GM19324 (cell line): ENCODE results near the gene WDR4.
"Not testable (repeated sequence)": the region's sequence is repeated elsewhere in the genome, so short reads cannot be mapped to it uniquely, and the experiment has no call there.

ENCODE experiments used
- ATAC-seq: cut with Tn5 transposase; IDR thresholded peaks from one replicate; pipeline ENCODE4 v1.9.1; 2021; ENCODE audit warnings: mild to moderate bottlenecking, moderate library complexity; ENCODE audit not compliant: unreplicated experiment, low FRiP score

The WDR4 gene

GRCh38 chr21:42883921-42884320 is 4.6 kb upstream of the WDR4 start:
- ATAC-seq, result no peak

- no peak for ATAC-seq
Measured at GRCh38 chr21:42880352-42880751, 1.0 kb upstream of the WDR4 start.

- ATAC-seq, result no peak
Measured at GRCh38 chr21:42878678-42878992, 704 bp downstream of the WDR4 start.

- not testable (repeated sequence) for ATAC-seq
Measured at GRCh38 chr21:42875811-42876210, 3.5 kb downstream of the WDR4 start.

DNA sequence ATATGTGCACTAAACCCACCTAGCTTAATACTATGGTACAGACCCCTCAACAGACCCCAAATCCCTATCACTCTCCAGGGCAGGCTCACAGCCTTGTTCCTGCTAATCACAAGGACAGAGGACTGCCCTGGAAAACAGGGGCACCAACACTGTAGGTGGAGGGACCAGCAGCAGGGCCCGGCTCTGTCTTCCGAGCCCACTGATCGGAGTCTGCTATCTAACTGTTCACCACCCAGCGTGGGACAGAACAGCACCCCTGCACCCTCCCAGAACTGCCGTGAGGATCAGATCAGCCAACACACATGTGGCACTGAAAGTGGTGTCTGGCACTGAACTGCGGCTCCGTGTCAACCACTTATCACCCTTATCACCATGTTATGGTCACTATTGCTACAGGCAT is 6.2 kb downstream of the WDR4 start:
- no peak for ATAC-seq

- no peak for ATAC-seq
Measured at GRCh38 chr21:42868196-42868595, 11.1 kb downstream of the WDR4 start.

GRCh38 chr21:42865776-42866160 is 13.6 kb downstream of the WDR4 start:
- ATAC-seq, result no peak

GRCh38 chr21:42864815-42865775 is 14.2 kb downstream of the WDR4 start:
- no peak for ATAC-seq

DNA sequence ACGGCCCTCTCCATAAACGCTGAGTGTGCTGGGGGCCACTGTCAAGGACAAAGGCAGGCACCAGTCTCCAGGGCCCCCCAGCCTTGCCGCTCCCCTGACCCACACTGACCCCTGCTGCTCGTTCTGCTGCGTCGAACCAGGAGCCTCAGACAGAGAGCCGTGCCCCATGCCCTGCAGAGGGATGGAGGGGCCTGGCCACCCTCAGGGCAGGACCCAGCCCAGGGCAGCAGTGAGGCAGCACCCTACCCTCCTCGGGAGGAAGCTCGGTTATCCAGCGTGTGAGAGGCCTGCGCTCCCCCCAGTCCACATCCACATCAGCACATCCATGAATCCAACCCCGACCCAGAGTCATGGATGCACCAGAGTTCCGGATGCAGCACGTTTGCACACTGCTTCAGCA is 15.1 kb downstream of the WDR4 start:
- no peak for ATAC-seq

DNA sequence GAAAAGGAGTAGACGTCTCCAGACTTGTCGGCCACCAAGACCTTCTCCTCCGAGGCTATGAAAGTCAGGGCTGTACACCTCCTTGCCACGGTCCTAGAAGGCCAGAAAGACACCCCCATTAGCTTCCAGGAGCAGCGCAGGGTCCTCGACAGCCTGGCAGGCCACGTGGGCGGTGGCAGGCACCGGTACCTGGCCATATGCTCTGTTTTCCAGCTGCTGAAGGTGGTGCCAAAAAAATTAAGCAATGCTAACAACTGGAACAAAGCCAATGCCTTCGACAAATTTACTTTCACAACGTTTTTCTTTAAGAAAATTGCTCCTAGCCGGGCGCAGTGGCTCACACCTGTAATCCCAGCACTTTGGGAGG is 15.9 kb downstream of the WDR4 start:
- no peak for ATAC-seq

DNA sequence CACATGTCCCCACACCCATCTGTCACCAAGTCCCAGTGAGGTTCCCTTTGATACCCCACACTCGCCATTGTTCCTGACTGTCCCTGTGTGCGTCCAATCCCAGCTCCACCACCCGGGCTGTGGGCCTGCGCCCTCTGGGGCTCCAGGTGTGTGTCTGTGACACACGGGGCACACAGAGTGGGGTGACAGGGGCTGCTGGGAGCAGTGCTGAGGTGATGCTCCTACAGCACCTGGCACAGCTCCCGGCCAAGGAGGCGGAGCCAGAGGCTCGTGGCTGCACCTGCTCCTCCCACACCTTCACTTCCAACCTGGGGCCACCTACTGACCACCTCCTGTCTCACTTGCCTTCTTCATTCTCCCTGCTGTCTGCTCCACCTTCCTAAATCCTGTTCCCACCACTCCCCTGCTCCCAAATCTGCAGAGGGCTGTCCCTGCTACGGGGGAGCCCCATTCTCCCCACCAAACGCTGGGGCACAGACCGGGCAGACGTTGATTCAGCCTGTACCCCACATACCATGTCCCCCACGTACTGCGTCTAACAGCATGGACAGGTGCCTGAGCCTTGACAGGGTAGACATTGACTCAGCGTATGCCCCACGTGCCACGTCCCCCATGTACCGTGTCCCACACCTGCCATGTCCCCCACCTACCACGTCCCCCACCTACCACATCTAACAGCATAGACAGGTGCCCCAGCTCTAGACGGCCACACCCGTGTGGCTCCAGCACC is 16.4 kb downstream of the WDR4 start:
- ATAC-seq, result no peak

- no peak for ATAC-seq
Measured at GRCh38 chr21:42861848-42862400, 17.4 kb downstream of the WDR4 start.

- no peak for ATAC-seq
Measured at GRCh38 chr21:42861311-42861847, 18.0 kb downstream of the WDR4 start.

DNA sequence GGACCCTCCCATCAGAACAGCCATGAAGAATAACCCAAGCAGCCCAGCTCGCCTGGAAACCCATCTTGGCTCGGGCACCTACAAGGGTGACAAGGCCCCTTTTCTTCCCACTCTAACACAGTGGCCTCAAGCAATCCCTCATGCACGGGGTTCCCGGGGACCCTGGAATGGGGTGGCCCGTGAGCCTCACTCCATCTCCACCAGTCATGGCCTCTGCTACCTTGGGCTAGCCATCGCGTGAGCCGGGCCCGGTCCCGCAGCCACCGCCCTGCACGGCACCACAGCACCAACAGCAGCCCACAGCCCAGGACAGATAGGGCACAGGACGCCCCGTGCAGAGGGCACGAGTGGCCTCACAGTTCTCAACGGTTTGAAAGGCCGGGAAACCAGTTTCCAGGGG is 19.0 kb downstream of the WDR4 start:
- no peak for ATAC-seq

- no peak for ATAC-seq
Measured at GRCh38 chr21:42859891-42860230, 19.5 kb downstream of the WDR4 start.

DNA sequence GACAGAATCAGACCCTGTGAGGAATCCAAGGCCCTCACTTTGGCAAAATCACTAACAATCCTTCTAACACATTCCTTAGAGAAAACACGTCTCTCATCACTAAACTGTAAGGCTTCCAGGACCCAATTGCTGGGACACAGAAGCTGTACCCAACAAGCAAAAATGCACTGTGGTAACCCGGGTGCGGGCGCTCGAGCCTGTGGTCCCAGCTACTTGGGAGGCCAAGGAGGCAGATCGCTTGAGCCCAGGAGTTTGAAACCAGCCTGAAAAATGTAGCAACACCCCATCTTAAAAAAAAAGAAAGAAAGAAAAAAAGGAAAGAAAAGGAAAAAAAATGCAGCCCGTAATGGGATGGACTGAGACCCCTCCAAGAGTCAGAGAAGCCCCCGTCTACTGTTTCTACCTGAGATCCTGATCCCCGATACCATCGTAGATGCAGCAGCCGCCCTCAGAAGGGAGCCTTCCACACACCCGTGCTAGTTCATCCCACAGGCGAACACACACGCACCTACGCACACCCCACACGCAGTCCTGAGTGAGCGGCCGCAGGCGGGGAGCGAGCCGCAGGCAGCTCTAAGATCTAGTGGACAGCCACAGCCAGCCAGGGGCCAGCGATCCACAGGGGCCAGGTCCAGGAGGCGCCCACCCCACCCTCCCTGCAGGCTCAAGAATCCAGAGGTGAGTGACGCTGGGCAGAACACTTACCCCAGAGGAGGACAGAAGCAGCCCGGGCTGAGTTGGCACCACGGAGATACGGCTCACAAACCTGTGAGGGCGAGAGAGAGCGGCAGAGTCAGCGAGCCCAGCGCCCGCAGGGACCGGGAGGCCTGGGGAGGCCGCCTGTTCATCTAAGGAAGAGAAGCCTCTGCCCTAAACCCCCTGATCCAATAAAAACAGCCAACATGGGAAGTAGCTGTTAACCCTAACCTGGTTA is 20.1 kb downstream of the WDR4 start:
- no peak for ATAC-seq

- no peak for ATAC-seq
Measured at GRCh38 chr21:42858185-42858847, 21.0 kb downstream of the WDR4 start.

DNA sequence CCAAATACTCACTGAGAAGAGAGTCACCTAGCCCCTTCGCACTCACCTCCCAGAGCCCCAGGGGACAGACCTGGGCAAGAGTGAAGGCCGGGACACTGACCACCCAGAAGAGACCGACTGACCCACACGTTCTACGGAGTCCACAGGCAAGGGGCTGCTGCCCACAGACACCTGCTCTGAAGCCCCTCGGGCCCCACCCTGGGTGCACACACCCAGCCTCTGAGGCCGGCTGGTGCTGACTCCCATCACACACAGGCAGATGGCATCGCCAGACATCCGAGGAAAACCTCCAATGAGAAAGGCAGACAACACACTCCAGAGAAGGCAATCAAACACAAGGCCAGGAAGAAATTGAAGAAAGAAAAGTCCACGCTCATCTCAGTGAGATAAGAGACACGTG is 22.1 kb downstream of the WDR4 start:
- ATAC-seq, result no peak

- no peak for ATAC-seq
Measured at GRCh38 chr21:42855937-42856335, 23.4 kb downstream of the WDR4 start.
